WTC11 (cell line): ENCODE results near the gene FBXO21. TPM values are rescaled to one million over a fixed set of nuclear protein-coding genes. Genes with fewer than 3 reads are reported as not detected.

ENCODE experiments used
- ATAC-seq: fragments of 200-7000 bp; cut with Tn5 transposase; 2 replicates; pipeline ENCODE4 v1.10.0; 2021; ENCODE audit warnings: mild to moderate bottlenecking, moderate library complexity
- CTCF ChIA-PET: fragments of 300-600 bp; sonication (Branson Sonifier 250); formaldehyde crosslinking; loops from one replicate; lab custom pipeline; 2021; ENCODE audit warnings: antibody characterized with exemption; lab: Charles Lee
- POLR2A ChIA-PET: fragments of 350-600 bp; sonication (Branson Sonifier 250); formaldehyde crosslinking; loops from one replicate; lab custom pipeline; 2021; ENCODE audit warnings: antibody characterized with exemption; lab: Charles Lee
- DNase-seq: peaks from one replicate; pipeline ENCODE4 v3.0.0; 2021; ENCODE audit warnings: low spot score
- H3K27ac Mint-ChIP-seq: 2 replicates; pipeline ENCODE4 v1.8.0; 2021; ENCODE audit warnings: mixed read lengths
- H3K27me3 Mint-ChIP-seq: 2 replicates; pipeline ENCODE4 v1.8.0; 2021; ENCODE audit warnings: low read depth, mild to moderate bottlenecking, moderate library complexity, mixed read lengths
- H3K36me3 Mint-ChIP-seq: 2 replicates; pipeline ENCODE4 v1.8.0; 2021; ENCODE audit warnings: mixed read lengths
- H3K4me1 Mint-ChIP-seq: 2 replicates; pipeline ENCODE4 v1.8.0; 2022; ENCODE audit warnings: mixed read lengths
- H3K4me3 Mint-ChIP-seq: 2 replicates; pipeline ENCODE4 v1.8.0; 2021; ENCODE audit warnings: mild to moderate bottlenecking, moderate library complexity, mixed read lengths
- H3K9me3 Mint-ChIP-seq: 2 replicates; pipeline ENCODE4 v1.8.0; 2021; ENCODE audit warnings: mixed read lengths
- ATF6 ChIP-seq: sonication (generic); formaldehyde crosslinking; IDR thresholded peaks from 2 replicates; pipeline ENCODE4 v1.8.1; 2023; ENCODE audit warnings: mild to moderate bottlenecking, missing genetic modification reagents
- CBFB ChIP-seq: sonication (generic); formaldehyde crosslinking; IDR thresholded peaks from 2 replicates; pipeline ENCODE4 v1.8.1; 2022; ENCODE audit warnings: mild to moderate bottlenecking, low read depth, missing genetic modification reagents
- FOXJ3 ChIP-seq: sonication (generic); formaldehyde crosslinking; IDR thresholded peaks from 2 replicates; pipeline ENCODE4 v1.9.0; 2021; ENCODE audit warnings: missing genetic modification reagents, mild to moderate bottlenecking, borderline replicate concordance
- GTF2I ChIP-seq: fragments of 250-450 bp; sonication (Bioruptor Pico); conservative IDR thresholded peaks from 2 replicates; pipeline ENCODE4 v1.4.0; 2021; ENCODE audit warnings: mild to moderate bottlenecking
- JUN ChIP-seq: sonication (generic); formaldehyde crosslinking; IDR thresholded peaks from 2 replicates; pipeline ENCODE4 v1.8.0; 2023; ENCODE audit warnings: mild to moderate bottlenecking, missing genetic modification reagents
- MXD4 ChIP-seq: fragments of 250-450 bp; sonication (Bioruptor Pico); IDR thresholded peaks from 2 replicates; pipeline ENCODE4 v1.8.0; 2021; ENCODE audit warnings: mild to moderate bottlenecking, moderate library complexity, borderline replicate concordance
- PRRX2 ChIP-seq: fragments of 250-450 bp; sonication (Bioruptor Pico); IDR thresholded peaks from 2 replicates; pipeline ENCODE4 v1.8.0; 2021; ENCODE audit warnings: mild to moderate bottlenecking
- ZNF219 ChIP-seq: sonication (generic); formaldehyde crosslinking; IDR thresholded peaks from 2 replicates; pipeline ENCODE4 v1.8.0; 2023; ENCODE audit warnings: missing genetic modification reagents, mild to moderate bottlenecking, borderline replicate concordance
- ZNF423 ChIP-seq: fragments of 250-450 bp; sonication (Bioruptor Pico); IDR thresholded peaks from 2 replicates; pipeline ENCODE4 v2.1.2; 2022; ENCODE audit warnings: mild to moderate bottlenecking, moderate library complexity
- ZNF512 ChIP-seq: sonication (generic); formaldehyde crosslinking; IDR thresholded peaks from 2 replicates; pipeline ENCODE4 v1.8.1; 2022; ENCODE audit warnings: missing genetic modification reagents, borderline replicate concordance
- ZSCAN18 ChIP-seq: fragments of 250-450 bp; sonication (Bioruptor Pico); IDR thresholded peaks from 2 replicates; pipeline ENCODE4 v2.1.2; 2022; ENCODE audit warnings: mild to moderate bottlenecking, moderate library complexity
- total RNA-seq: library from RNA; stranded (reverse); gene quantifications from 3 replicates; pipeline ENCODE4 v1.2.3, GENCODE V29; 2021
- TF ChIP-seq, protein P1 (sequence below): sonication (generic); formaldehyde crosslinking; conservative IDR thresholded peaks from 2 replicates; pipeline ENCODE4 v1.8.1; 2023; ENCODE audit warnings: mild to moderate bottlenecking, low read depth, missing genetic modification reagents, moderate library complexity
- TF ChIP-seq, protein P2 (sequence below): sonication (generic); formaldehyde crosslinking; IDR thresholded peaks from 2 replicates; pipeline ENCODE4 v1.8.1; 2022; ENCODE audit warnings: mild to moderate bottlenecking, moderate library complexity, missing genetic modification reagents
- TF ChIP-seq, protein P3 (sequence below): sonication (generic); formaldehyde crosslinking; IDR thresholded peaks from 2 replicates; pipeline ENCODE4 v1.8.1; 2022; ENCODE audit warnings: low read depth, missing genetic modification reagents, borderline replicate concordance
- TF ChIP-seq, protein P4 (sequence below): sonication (generic); formaldehyde crosslinking; IDR thresholded peaks from 2 replicates; pipeline ENCODE4 v1.8.0; 2023; ENCODE audit warnings: mild to moderate bottlenecking, missing genetic modification reagents

Gene FBXO21
- total RNA-seq, 1 experiment from 2014 or later, result 60.3 TPM

DNA sequence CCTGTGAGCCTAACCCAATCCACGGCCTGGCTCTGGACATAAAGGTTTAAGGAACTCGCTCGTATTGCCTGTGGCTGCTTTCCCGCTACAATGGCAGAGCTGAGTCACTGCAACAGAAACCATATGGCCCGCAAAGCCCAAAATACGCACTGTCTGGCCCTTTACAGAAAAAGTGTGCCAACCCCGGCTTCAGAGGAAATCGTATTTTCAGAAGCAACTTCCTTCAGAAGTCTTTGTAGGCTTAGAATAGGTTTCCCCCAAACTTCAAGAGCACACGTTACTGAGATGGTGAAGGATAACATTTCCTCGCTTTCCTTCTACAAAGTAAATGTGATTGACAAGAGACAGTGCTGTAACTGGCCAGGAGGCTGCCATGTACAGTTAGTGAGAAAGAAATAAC is 56.2 kb downstream of the FBXO21 start:
- TF ChIP-seq MXD4 (CRISPR knock-in tag) (no peak), PRRX2 (CRISPR knock-in tag) (no peak), ZSCAN18 (CRISPR knock-in tag) (no peak), GTF2I (CRISPR knock-in tag) (no peak), ZNF219 (no peak), CBFB (CRISPR knock-in tag) (no peak)
- TF ChIP-seq, protein P1, sequence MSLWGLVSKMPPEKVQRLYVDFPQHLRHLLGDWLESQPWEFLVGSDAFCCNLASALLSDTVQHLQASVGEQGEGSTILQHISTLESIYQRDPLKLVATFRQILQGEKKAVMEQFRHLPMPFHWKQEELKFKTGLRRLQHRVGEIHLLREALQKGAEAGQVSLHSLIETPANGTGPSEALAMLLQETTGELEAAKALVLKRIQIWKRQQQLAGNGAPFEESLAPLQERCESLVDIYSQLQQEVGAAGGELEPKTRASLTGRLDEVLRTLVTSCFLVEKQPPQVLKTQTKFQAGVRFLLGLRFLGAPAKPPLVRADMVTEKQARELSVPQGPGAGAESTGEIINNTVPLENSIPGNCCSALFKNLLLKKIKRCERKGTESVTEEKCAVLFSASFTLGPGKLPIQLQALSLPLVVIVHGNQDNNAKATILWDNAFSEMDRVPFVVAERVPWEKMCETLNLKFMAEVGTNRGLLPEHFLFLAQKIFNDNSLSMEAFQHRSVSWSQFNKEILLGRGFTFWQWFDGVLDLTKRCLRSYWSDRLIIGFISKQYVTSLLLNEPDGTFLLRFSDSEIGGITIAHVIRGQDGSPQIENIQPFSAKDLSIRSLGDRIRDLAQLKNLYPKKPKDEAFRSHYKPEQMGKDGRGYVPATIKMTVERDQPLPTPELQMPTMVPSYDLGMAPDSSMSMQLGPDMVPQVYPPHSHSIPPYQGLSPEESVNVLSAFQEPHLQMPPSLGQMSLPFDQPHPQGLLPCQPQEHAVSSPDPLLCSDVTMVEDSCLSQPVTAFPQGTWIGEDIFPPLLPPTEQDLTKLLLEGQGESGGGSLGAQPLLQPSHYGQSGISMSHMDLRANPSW (CRISPR knock-in tag), result no peak
- Mint-ChIP-seq H3K36me3 (no peaks in the 10 kb centered on the region), H3K27me3 (no peaks in the 10 kb centered on the region), H3K4me3 (no peak overlapping the region), H3K27ac (no peak overlapping the region), H3K4me1 (no peaks in the 10 kb centered on the region), H3K9me3 (no peaks in the 10 kb centered on the region)
- DNase-seq (no peak), ATAC-seq (no peak)
- ChIA-PET CTCF (interaction anchor here (0.8 kb wide), 1 partner anchor 17 kb away, joined by 3 read pairs; no protein-coding TSS in a partner anchor), POLR2A (no interaction called here)

DNA sequence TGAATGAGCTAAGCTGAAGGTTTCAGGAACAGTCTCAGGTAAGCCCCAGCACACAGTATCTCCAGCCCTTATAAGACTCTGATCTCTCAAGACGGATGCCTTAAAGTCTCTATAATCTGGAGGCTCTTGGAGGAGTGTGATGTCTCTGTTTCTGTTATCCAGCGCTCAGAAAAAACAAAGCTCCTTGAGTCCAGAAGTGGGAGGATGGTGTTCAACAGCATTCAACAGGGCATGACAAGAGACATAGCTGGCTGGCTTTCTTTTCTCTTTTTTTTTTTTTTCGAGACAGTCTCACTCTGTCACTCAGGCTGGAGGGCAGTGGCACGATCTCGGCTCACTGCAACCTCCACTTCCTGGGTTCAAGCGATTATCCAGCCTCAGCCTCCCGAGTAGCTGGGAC is 59.5 kb downstream of the FBXO21 start:
- H3K27ac Mint-ChIP-seq, result no peak overlapping the region
- no peak overlapping the region for H3K4me3 Mint-ChIP-seq
- DNase-seq, result no peak
- peaks cover 28% of the 10 kb centered on the region for H3K9me3 Mint-ChIP-seq
- H3K36me3 Mint-ChIP-seq, result peaks cover 14% of the 10 kb centered on the region
- no peak for ATAC-seq
- H3K27me3 Mint-ChIP-seq, result peaks cover 7% of the 10 kb centered on the region; the same call in 1 of the 2 replicates
- ChIA-PET CTCF (interaction anchor here (0.6 to 2.5 kb wide), 5 partner anchors 11 to 478 kb away, joined by 3 to 21 read pairs (median 5); no protein-coding TSS in a partner anchor), POLR2A (interaction anchor here (0.7 kb wide), 1 partner anchor 187 kb away, joined by 6 read pairs; no protein-coding TSS in a partner anchor)
- H3K4me1 Mint-ChIP-seq, result no peaks in the 10 kb centered on the region
- TF ChIP-seq, protein P1 (CRISPR knock-in tag), result no peak
- no peak for TF ChIP-seq JUN
- TF ChIP-seq, protein P2, sequence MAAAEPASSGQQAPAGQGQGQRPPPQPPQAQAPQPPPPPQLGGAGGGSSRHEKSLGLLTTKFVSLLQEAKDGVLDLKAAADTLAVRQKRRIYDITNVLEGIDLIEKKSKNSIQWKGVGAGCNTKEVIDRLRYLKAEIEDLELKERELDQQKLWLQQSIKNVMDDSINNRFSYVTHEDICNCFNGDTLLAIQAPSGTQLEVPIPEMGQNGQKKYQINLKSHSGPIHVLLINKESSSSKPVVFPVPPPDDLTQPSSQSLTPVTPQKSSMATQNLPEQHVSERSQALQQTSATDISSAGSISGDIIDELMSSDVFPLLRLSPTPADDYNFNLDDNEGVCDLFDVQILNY (CRISPR knock-in tag), result no peak
- no peak for TF ChIP-seq FOXJ3
- no peak for TF ChIP-seq ZNF423
- TF ChIP-seq, protein P3, sequence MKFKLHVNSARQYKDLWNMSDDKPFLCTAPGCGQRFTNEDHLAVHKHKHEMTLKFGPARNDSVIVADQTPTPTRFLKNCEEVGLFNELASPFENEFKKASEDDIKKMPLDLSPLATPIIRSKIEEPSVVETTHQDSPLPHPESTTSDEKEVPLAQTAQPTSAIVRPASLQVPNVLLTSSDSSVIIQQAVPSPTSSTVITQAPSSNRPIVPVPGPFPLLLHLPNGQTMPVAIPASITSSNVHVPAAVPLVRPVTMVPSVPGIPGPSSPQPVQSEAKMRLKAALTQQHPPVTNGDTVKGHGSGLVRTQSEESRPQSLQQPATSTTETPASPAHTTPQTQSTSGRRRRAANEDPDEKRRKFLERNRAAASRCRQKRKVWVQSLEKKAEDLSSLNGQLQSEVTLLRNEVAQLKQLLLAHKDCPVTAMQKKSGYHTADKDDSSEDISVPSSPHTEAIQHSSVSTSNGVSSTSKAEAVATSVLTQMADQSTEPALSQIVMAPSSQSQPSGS (CRISPR knock-in tag), result no peak
- no peak for TF ChIP-seq ZNF512 (CRISPR knock-in tag)
- TF ChIP-seq, protein P4, sequence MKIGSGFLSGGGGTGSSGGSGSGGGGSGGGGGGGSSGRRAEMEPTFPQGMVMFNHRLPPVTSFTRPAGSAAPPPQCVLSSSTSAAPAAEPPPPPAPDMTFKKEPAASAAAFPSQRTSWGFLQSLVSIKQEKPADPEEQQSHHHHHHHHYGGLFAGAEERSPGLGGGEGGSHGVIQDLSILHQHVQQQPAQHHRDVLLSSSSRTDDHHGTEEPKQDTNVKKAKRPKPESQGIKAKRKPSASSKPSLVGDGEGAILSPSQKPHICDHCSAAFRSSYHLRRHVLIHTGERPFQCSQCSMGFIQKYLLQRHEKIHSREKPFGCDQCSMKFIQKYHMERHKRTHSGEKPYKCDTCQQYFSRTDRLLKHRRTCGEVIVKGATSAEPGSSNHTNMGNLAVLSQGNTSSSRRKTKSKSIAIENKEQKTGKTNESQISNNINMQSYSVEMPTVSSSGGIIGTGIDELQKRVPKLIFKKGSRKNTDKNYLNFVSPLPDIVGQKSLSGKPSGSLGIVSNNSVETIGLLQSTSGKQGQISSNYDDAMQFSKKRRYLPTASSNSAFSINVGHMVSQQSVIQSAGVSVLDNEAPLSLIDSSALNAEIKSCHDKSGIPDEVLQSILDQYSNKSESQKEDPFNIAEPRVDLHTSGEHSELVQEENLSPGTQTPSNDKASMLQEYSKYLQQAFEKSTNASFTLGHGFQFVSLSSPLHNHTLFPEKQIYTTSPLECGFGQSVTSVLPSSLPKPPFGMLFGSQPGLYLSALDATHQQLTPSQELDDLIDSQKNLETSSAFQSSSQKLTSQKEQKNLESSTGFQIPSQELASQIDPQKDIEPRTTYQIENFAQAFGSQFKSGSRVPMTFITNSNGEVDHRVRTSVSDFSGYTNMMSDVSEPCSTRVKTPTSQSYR (CRISPR knock-in tag), result no peak
- no peak for TF ChIP-seq ATF6
